HCT116 (cell line): ENCODE results near the gene CCDC197. TPM values are rescaled to one million over a fixed set of nuclear protein-coding genes. Genes with fewer than 3 reads are reported as not detected.

Source experiments
- ATAC-seq: fragments of 200-7000 bp; cut with Tn5 transposase; 2 replicates; pipeline ENCODE4 v1.9.1; 2020; ENCODE audit warnings: mild to moderate bottlenecking, moderate library complexity
- BruUV-seq: library from RNA; stranded (reverse); fragments of 400-500 nt; replicated peaks from 2 replicates; lab custom pipeline; 2021; lab: Mats Ljungman, UMichigan
- CTCF ChIA-PET: fragments of 300-600 bp; sonication (Branson Sonifier 250); formaldehyde crosslinking; loops from one replicate; lab custom pipeline; 2021; ENCODE audit warnings: antibody characterized with exemption; lab: Charles Lee
- POLR2A ChIA-PET: fragments of 300-600, 350-600 bp; sonication (Branson Sonifier 250); formaldehyde crosslinking; loops from one replicate; lab custom pipeline; 2021; ENCODE audit warnings: antibody characterized with exemption; lab: Charles Lee
- RAD21 ChIA-PET, 2 experiments: fragments of 300-600 bp; sonication (Branson Sonifier 250); formaldehyde crosslinking; loops; one replicate each; lab custom pipeline; 2023; ENCODE audit warnings: low total read pairs in 2 of 2; ENCODE audit not compliant: uncharacterized antibody in 2 of 2, unreplicated experiment in 2 of 2, low non-redundant PET in 1 of 2; lab: Charles Lee
- DNase-seq: peaks from one replicate; pipeline ENCODE4 v3.0.0-alpha.2; 2010; ENCODE audit warnings: low read depth, low spot score
- H2AFZ ChIP-seq: fragments of 200-600 bp; shearing (Covaris generic), sonication (generic); 2 replicates; pipeline ENCODE4 v1.6.1; 2017; ENCODE audit warnings: low read depth, mixed run types, mixed read lengths, antibody characterized with exemption, low read length; ENCODE audit not compliant: poor library complexity, severe bottlenecking
- H3K27ac ChIP-seq: 2 replicates; pipeline ENCODE4 v1.5.1; 2012; ENCODE audit warnings: low read depth, low read length
- H3K27me3 ChIP-seq: fragments of 200-600 bp; sonication (generic); 2 replicates; pipeline ENCODE4 v1.6.1; 2016; ENCODE audit warnings: mixed run types, low read length, mixed read lengths; ENCODE audit not compliant: insufficient read depth
- H3K36me3 ChIP-seq, 2 experiments: fragments of 200-500 bp in 1 of 2; fragments of 200-600 bp in 1 of 2; sonication (Bioruptor generic) in 1 of 2; sonication (generic) in 1 of 2; 2 replicates each; pipeline versions ENCODE4 v1.5.1 to v1.6.1; 2014 to 2016; ENCODE audit warnings: low read length in 2 of 2, inconsistent platforms in 1 of 2, mixed read lengths in 1 of 2, mixed run types in 1 of 2; ENCODE audit not compliant: insufficient read depth in 2 of 2, control insufficient read depth in 1 of 2
- H3K4me1 ChIP-seq, 2 experiments: fragments of 200-600 bp in 1 of 2; sonication (generic) in 1 of 2; 2 replicates each; pipeline versions ENCODE4 v1.5.1 to v1.6.1; 2012 to 2017; ENCODE audit warnings: low read length in 2 of 2, inconsistent platforms in 1 of 2, mild to moderate bottlenecking in 1 of 2, mixed read lengths in 1 of 2, mixed run types in 1 of 2, moderate library complexity in 1 of 2; ENCODE audit not compliant: insufficient read depth in 2 of 2, control insufficient read depth in 1 of 2
- H3K4me2 ChIP-seq: fragments of 200-600 bp; sonication (generic); 2 replicates; pipeline ENCODE4 v1.6.1; 2017; ENCODE audit warnings: mixed run types, low read length, mixed read lengths
- H3K4me3 ChIP-seq, 2 experiments: fragments of 200-600 bp in 1 of 2; sonication (generic) in 1 of 2; replicated peaks in 1 of 2; 2 replicates each; pipeline ENCODE4 v1.5.1; 2011 to 2016; ENCODE audit warnings: low read length in 2 of 2, control low read depth in 1 of 2, low read depth in 1 of 2, mild to moderate bottlenecking in 1 of 2, mixed read lengths in 1 of 2, mixed run types in 1 of 2
- H3K79me2 ChIP-seq: fragments of 200-600 bp; sonication (generic); 2 replicates; pipeline ENCODE4 v1.6.1; 2017; ENCODE audit warnings: mild to moderate bottlenecking, mixed run types, low read length, moderate library complexity, mixed read lengths; ENCODE audit not compliant: insufficient read depth
- H3K9ac ChIP-seq: fragments of 200-600 bp; sonication (generic); 2 replicates; pipeline ENCODE4 v1.6.1; 2016; ENCODE audit warnings: low read length, mixed read lengths
- H3K9me2 ChIP-seq: fragments of 200-600 bp; sonication (generic), shearing (Covaris generic); 2 replicates; pipeline ENCODE4 v1.6.1; 2017; ENCODE audit warnings: mixed run types, mild to moderate bottlenecking, moderate library complexity; ENCODE audit not compliant: insufficient read depth
- H3K9me3 ChIP-seq, 2 experiments: fragments of 200-500 bp in 1 of 2; fragments of 200-600 bp in 1 of 2; sonication (Bioruptor generic) in 1 of 2; sonication (generic) in 1 of 2; 2 replicates each; pipeline ENCODE4 v1.6.1; 2014 to 2017; ENCODE audit warnings: low read length in 2 of 2, mixed read lengths in 2 of 2, inconsistent platforms in 1 of 2, low read depth in 1 of 2, mild to moderate bottlenecking in 1 of 2, mixed run types in 1 of 2, moderate library complexity in 1 of 2; ENCODE audit not compliant: control insufficient read depth in 1 of 2, insufficient read depth in 1 of 2
- H4K20me1 ChIP-seq: fragments of 200-600 bp; sonication (generic), shearing (Covaris generic); 2 replicates; pipeline ENCODE4 v1.6.1; 2017; ENCODE audit warnings: mixed run types, mild to moderate bottlenecking, moderate library complexity; ENCODE audit not compliant: insufficient read depth
- EZH2phosphoT487 ChIP-seq: fragments of 200-600 bp; IDR thresholded peaks from 2 replicates; pipeline ENCODE4 v1.6.1; 2018; ENCODE audit warnings: antibody characterized with exemption, borderline replicate concordance
- FOSL1 ChIP-seq: IDR thresholded peaks from 2 replicates; pipeline ENCODE4 v1.6.1; 2012; ENCODE audit warnings: low read depth
- JUND ChIP-seq: IDR thresholded peaks from 2 replicates; pipeline ENCODE4 v1.6.1; 2012
- RAD21 ChIP-seq: IDR thresholded peaks from 2 replicates; pipeline ENCODE4 v1.6.1; 2012; ENCODE audit warnings: low read depth, mild to moderate bottlenecking
- SP1 ChIP-seq: IDR thresholded peaks from 2 replicates; pipeline ENCODE4 v1.6.1; 2012; ENCODE audit warnings: low read depth
- SRF ChIP-seq: IDR thresholded peaks from 2 replicates; pipeline ENCODE4 v1.6.1; 2012; ENCODE audit warnings: low read depth
- TCF7L2 ChIP-seq: IDR thresholded peaks from 2 replicates; pipeline ENCODE4 v1.7.0; 2011; ENCODE audit warnings: borderline replicate concordance, inconsistent platforms; ENCODE audit not compliant: insufficient read depth, insufficient read length; ENCODE audit errors: extremely low read depth
- ZFX ChIP-seq: fragments of 450-650 bp; IDR thresholded peaks from 2 replicates; pipeline ENCODE4 v1.6.1; 2017
- ZNF274 ChIP-seq: fragments of 200-500 bp; sonication (Bioruptor generic); IDR thresholded peaks from 2 replicates; pipeline ENCODE4 v1.6.1; 2014; ENCODE audit warnings: mild to moderate bottlenecking, low read depth, low read length, inconsistent platforms
- intact Hi-C: fragments of 100-400 bp; cut with micrococcal nuclease; formaldehyde crosslinking; loops from 2 replicates; pipeline ENCODE4 v1.10.0; 2022
- total RNA-seq: library from RNA; stranded (reverse); gene quantifications from one replicate; pipeline ENCODE4 v1.2.1, GENCODE V29; 2021; ENCODE audit not compliant: unreplicated experiment
- TF ChIP-seq, protein P1 (sequence below): IDR thresholded peaks from 2 replicates; pipeline ENCODE4 v1.6.1; 2012; ENCODE audit warnings: low read depth

Gene CCDC197
- total RNA-seq, 1 experiment from 2014 or later, result not detected

DNA sequence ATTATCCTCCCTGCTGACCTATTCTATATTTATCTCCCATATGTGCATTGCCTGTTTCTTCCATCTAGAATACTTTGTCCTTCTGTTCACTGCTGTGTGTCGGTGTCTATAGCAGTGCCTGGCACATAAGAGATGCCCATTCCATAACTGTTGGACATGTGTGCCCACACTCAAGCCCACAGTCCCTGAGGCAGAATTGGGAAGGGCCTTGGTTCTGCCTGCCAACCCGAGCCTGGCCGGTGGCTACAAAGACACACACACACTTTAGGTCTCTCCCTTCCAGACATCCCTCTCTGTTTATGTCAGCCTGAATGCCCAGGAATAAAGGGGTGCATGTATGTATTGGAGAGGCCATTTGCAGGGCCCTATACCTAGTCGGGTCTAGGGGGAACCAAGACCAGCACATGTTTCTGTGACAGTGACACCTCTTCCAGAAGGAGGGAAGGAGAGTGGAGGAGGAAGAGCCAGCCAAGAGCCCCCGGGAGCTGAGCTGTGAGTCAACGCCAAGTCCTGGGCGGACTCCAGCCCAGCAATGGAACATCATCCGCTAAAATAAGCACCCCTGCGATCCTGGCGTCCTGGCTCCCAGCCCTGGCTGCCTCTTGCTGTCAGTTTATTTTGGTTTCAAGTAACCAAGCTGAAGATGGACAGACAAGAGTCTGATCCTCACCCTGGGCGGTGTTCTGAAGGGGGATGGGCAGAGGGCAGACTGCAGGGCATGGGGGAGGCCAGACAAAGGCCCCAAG is 16.5 kb upstream of the CCDC197 start:
- CTCF ChIA-PET, result no interaction called here
- TF ChIP-seq, protein P1, sequence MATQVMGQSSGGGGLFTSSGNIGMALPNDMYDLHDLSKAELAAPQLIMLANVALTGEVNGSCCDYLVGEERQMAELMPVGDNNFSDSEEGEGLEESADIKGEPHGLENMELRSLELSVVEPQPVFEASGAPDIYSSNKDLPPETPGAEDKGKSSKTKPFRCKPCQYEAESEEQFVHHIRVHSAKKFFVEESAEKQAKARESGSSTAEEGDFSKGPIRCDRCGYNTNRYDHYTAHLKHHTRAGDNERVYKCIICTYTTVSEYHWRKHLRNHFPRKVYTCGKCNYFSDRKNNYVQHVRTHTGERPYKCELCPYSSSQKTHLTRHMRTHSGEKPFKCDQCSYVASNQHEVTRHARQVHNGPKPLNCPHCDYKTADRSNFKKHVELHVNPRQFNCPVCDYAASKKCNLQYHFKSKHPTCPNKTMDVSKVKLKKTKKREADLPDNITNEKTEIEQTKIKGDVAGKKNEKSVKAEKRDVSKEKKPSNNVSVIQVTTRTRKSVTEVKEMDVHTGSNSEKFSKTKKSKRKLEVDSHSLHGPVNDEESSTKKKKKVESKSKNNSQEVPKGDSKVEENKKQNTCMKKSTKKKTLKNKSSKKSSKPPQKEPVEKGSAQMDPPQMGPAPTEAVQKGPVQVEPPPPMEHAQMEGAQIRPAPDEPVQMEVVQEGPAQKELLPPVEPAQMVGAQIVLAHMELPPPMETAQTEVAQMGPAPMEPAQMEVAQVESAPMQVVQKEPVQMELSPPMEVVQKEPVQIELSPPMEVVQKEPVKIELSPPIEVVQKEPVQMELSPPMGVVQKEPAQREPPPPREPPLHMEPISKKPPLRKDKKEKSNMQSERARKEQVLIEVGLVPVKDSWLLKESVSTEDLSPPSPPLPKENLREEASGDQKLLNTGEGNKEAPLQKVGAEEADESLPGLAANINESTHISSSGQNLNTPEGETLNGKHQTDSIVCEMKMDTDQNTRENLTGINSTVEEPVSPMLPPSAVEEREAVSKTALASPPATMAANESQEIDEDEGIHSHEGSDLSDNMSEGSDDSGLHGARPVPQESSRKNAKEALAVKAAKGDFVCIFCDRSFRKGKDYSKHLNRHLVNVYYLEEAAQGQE, result no peak
- TF ChIP-seq JUND (no peak), FOSL1 (no peak), ZFX (no peak), ZNF274 (no peak), TCF7L2 (no peak), SP1 (no peak), SRF (no peak), RAD21 (no peak), EZH2phosphoT487 (no peak)
- TF ChIP-seq, all 23 proteins: peak for 0
- Histone ChIP-seq H3K9me3 (no peaks in the 10 kb centered on the region), H2AFZ (no peak overlapping the region), H3K9ac (no peak overlapping the region), H3K27ac (no peak overlapping the region), H3K9me2 (no peaks in the 10 kb centered on the region), H3K4me2 (no peak overlapping the region), H4K20me1 (no peaks in the 10 kb centered on the region), H3K27me3 (no peaks in the 10 kb centered on the region), H3K4me1 (peaks cover 7 to 17% of the 10 kb centered on the region in 2 experiments; a peak in 3 of 4 replicates), H3K4me3 (no peak overlapping the region), H3K36me3 (no peaks in the 10 kb centered on the region), H3K79me2 (no peaks in the 10 kb centered on the region)
- DNase-seq, result no peak
- no peak for ATAC-seq
- ChIA-PET RAD21 (no interaction called here), POLR2A (no interaction called here)
- intact Hi-C loops, result no loop called here
- BruUV-seq, result no TSS peak
